NCI-H774 (cell line): ENCODE measurements around the gene PXDN.
"Not testable (repeated sequence)": the region's sequence is repeated elsewhere in the genome, so short reads cannot be mapped to it uniquely, and the experiment has no call there.

Experiments used
- DNase-seq: peaks from one replicate; lab custom pipeline; 2025; lab: John Stamatoyannopoulos, UW

Gene PXDN

GRCh38 chr2:1633936-1634587 lies 110.3 kb downstream of the PXDN start:
- DNase-seq = no peak

- DNase-seq = no peak
Measured at GRCh38 chr2:1633092-1633671, 111.1 kb downstream of the PXDN start.

GRCh38 chr2:1632510-1632909 lies 111.8 kb downstream of the PXDN start:
- DNase-seq = no peak

- DNase-seq = no peak
Measured at GRCh38 chr2:1632002-1632348, 112.3 kb downstream of the PXDN start.

- peak; percentile 67 for DNase-seq
Measured at GRCh38 chr2:1631292-1632001, 112.9 kb downstream of the PXDN start.

GRCh38 chr2:1628893-1629292 lies 115.4 kb downstream of the PXDN start:
- DNase-seq = no peak

- DNase-seq = no peak
Measured at GRCh38 chr2:1627628-1628381, 116.5 kb downstream of the PXDN start.

GRCh38 chr2:1626271-1626681 lies 118.0 kb downstream of the PXDN start:
- no peak for DNase-seq

GRCh38 chr2:1625281-1626001 lies 118.9 kb downstream of the PXDN start:
- no peak for DNase-seq

- no peak for DNase-seq
Measured at GRCh38 chr2:1623906-1624445, 120.3 kb downstream of the PXDN start.

GRCh38 chr2:1622521-1623200 lies 121.7 kb downstream of the PXDN start:
- DNase-seq = no peak

GRCh38 chr2:1621976-1622375 lies 122.3 kb downstream of the PXDN start:
- not testable (repeated sequence) for DNase-seq

- no peak for DNase-seq
Measured at GRCh38 chr2:1621501-1621900, 122.8 kb downstream of the PXDN start.

- no peak for DNase-seq
Measured at GRCh38 chr2:1621041-1621440, 123.3 kb downstream of the PXDN start.

- DNase-seq = no peak
Measured at GRCh38 chr2:1620081-1620480, 124.2 kb downstream of the PXDN start.

GRCh38 chr2:1619556-1619955 lies 124.8 kb downstream of the PXDN start:
- no peak for DNase-seq

GRCh38 chr2:1618974-1619373 lies 125.3 kb downstream of the PXDN start:
- no peak for DNase-seq

GRCh38 chr2:1618191-1618961 lies 125.9 kb downstream of the PXDN start:
- no peak for DNase-seq

- no peak for DNase-seq
Measured at GRCh38 chr2:1617425-1618021, 126.8 kb downstream of the PXDN start.

- DNase-seq = no peak
Measured at GRCh38 chr2:1614564-1614963, 129.8 kb downstream of the PXDN start.
